Thyroid gland (tissue), 4 donors: ENCODE data around the gene KRT23.

Source experiments
- POLR2A ChIP-seq, 2 donors: fragments of 450-650 bp; IDR thresholded peaks; one replicate each; pipeline ENCODE4 v1.6.1; 2017; ENCODE audit warnings: antibody characterized with exemption in 2 of 2, mild to moderate bottlenecking in 2 of 2, moderate library complexity in 1 of 2
- TF ChIP-seq, protein P1 (sequence below), 6 experiments: fragments of 200-600 bp in 3 of 6; fragments of 450-650 bp in 3 of 6; sonication (generic) in 3 of 6; IDR thresholded peaks; one replicate each; pipeline ENCODE4 v1.5.1; 2016 to 2019; ENCODE audit warnings: antibody characterized with exemption in 6 of 6, mild to moderate bottlenecking in 2 of 6, inconsistent platforms in 1 of 6, moderate library complexity in 1 of 6

DNA sequence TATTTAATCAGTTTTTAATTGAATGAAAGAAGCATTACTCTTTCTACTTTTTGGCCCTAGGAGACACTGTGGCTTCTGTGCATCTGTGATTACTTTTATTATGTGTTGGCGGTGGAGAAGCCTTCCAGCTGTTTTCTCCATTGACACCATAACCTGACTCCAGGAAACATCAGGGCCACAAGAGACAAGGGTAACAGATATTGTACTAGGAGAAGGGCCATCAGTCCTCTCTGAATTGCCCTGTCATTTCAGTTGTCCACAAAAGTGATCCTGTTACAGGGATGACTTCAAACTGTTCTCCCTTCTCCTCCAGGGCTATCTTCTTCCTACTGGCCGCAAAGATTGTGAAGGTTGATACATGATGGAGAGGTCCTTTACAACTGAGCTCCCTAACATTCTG is 14.7 kb upstream of the KRT23 start:
- TF ChIP-seq, protein P1, sequence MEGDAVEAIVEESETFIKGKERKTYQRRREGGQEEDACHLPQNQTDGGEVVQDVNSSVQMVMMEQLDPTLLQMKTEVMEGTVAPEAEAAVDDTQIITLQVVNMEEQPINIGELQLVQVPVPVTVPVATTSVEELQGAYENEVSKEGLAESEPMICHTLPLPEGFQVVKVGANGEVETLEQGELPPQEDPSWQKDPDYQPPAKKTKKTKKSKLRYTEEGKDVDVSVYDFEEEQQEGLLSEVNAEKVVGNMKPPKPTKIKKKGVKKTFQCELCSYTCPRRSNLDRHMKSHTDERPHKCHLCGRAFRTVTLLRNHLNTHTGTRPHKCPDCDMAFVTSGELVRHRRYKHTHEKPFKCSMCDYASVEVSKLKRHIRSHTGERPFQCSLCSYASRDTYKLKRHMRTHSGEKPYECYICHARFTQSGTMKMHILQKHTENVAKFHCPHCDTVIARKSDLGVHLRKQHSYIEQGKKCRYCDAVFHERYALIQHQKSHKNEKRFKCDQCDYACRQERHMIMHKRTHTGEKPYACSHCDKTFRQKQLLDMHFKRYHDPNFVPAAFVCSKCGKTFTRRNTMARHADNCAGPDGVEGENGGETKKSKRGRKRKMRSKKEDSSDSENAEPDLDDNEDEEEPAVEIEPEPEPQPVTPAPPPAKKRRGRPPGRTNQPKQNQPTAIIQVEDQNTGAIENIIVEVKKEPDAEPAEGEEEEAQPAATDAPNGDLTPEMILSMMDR (IDR thresholded peaks at IDR 0.05) = no peak
- TF ChIP-seq POLR2A (IDR thresholded peaks at IDR 0.05) = no peak
